ENCODE data around the gene INIP. TPM values are rescaled to one million over a fixed set of nuclear protein-coding genes. Genes with fewer than 3 reads are reported as not detected.

The INIP gene
- total and polyA plus RNA-seq, 2 donors (not counting 1 experiment from before 2014, with no cell fraction given) = 5.0 to 22.9 TPM

GRCh38 chr9:112755675-112756074, 37.8 kb upstream of the INIP start:
- H3K9ac ChIP-seq (ENCODE audit: low read length) = no peak overlapping the region
- DNase-seq (no peak), ATAC-seq (ENCODE audit: low read depth) (no peak)
- H2AFZ ChIP-seq (ENCODE audit: insufficient read depth, low read depth, low read length, poor library complexity, severe bottlenecking) = no peak overlapping the region
- Mint-ChIP-seq H3K27me3 (no peaks in the 10 kb centered on the region), H3K27ac (no peak overlapping the region), H3K9me3 (ENCODE audit: insufficient read depth) (no peaks in the 10 kb centered on the region), H3K4me1 (peaks cover 59% of the 10 kb centered on the region), H3K4me3 (no peak overlapping the region)
- no peak overlapping the region for H3K4me3 ChIP-seq (ENCODE audit: control extremely low read depth in 1 of 5, extremely low read depth in 1 of 5, insufficient read depth in 1 of 5, low read depth in 2 of 5, low read length in 4 of 5)
- no peaks in the 10 kb centered on the region for H3K36me3 ChIP-seq (replicated peaks in 1 of 2; ENCODE audit: control extremely low read depth in 1 of 2, control insufficient read depth in 1 of 2, extremely low read depth in 1 of 2, insufficient read depth in 2 of 2, low read length in 1 of 2)
- H3K4me2 ChIP-seq (replicated peaks; ENCODE audit: low read depth, low read length, poor library complexity, severe bottlenecking) = no peak overlapping the region
- ChIA-PET CTCF (no interaction called here), POLR2A (no interaction called here)
- H4K20me1 ChIP-seq (ENCODE audit: control insufficient read depth, insufficient read depth, low read length, poor library complexity, severe bottlenecking) = peaks cover 25% of the 10 kb centered on the region
- H3K27me3 ChIP-seq (replicated peaks in 1 of 4; ENCODE audit: control extremely low read depth in 1 of 4, control insufficient read depth in 3 of 4, insufficient read depth in 4 of 4, low read length in 3 of 4) = no peaks in the 10 kb centered on the region
- TF ChIP-seq, protein P1, sequence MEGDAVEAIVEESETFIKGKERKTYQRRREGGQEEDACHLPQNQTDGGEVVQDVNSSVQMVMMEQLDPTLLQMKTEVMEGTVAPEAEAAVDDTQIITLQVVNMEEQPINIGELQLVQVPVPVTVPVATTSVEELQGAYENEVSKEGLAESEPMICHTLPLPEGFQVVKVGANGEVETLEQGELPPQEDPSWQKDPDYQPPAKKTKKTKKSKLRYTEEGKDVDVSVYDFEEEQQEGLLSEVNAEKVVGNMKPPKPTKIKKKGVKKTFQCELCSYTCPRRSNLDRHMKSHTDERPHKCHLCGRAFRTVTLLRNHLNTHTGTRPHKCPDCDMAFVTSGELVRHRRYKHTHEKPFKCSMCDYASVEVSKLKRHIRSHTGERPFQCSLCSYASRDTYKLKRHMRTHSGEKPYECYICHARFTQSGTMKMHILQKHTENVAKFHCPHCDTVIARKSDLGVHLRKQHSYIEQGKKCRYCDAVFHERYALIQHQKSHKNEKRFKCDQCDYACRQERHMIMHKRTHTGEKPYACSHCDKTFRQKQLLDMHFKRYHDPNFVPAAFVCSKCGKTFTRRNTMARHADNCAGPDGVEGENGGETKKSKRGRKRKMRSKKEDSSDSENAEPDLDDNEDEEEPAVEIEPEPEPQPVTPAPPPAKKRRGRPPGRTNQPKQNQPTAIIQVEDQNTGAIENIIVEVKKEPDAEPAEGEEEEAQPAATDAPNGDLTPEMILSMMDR (IDR thresholded peaks at IDR 0.05) = no peak
- no peak for TF ChIP-seq EZH2 (IDR thresholded peaks at IDR 0.05; ENCODE audit: borderline replicate concordance, insufficient read depth, low read depth, low read length, poor library complexity, severe bottlenecking)
- peaks cover 20 to 34% of the 10 kb centered on the region in 2 donors for H3K4me1 ChIP-seq (ENCODE audit: control insufficient read depth in 2 of 2, insufficient read depth in 2 of 2, low read length in 2 of 2)
- no peaks in the 10 kb centered on the region for H3K9me3 ChIP-seq (ENCODE audit: control extremely low read depth in 1 of 3, control insufficient read depth in 2 of 3, insufficient read depth in 1 of 3, low read length in 2 of 3)
- 92% methylated on average over 2 of the region's 4 CpGs for WGBS (ENCODE audit: insufficient coverage)
- peaks cover 91% of the 10 kb centered on the region for H3K79me2 ChIP-seq (ENCODE audit: control insufficient read depth, insufficient read depth, low read length)
- intact Hi-C loops (cut with micrococcal nuclease) = loop anchor here (2.0 kb wide), 1 partner anchor 33 kb away; no protein-coding TSS in a partner anchor
- H3K27ac ChIP-seq (ENCODE audit: low read length in 2 of 2) = no peak overlapping the region

- Mint-ChIP-seq H3K4me3 (no peak overlapping the region), H3K27ac (peak overlapping the region; percentile 0), H3K9me3 (ENCODE audit: insufficient read depth) (no peaks in the 10 kb centered on the region), H3K27me3 (no peaks in the 10 kb centered on the region), H3K4me1 (peaks cover 61% of the 10 kb centered on the region)
- no peaks in the 10 kb centered on the region for H3K36me3 ChIP-seq (replicated peaks in 1 of 2; ENCODE audit: control extremely low read depth in 1 of 2, control insufficient read depth in 1 of 2, extremely low read depth in 1 of 2, insufficient read depth in 2 of 2, low read length in 1 of 2)
- ATAC-seq (ENCODE audit: low read depth) (no peak), DNase-seq (no peak)
- TF ChIP-seq, protein P1 (IDR thresholded peaks at IDR 0.05) = no peak
- TF ChIP-seq EZH2 (IDR thresholded peaks at IDR 0.05; ENCODE audit: borderline replicate concordance, insufficient read depth, low read depth, low read length, poor library complexity, severe bottlenecking) = no peak
- peaks cover 22 to 37% of the 10 kb centered on the region in 2 donors for H3K4me1 ChIP-seq (ENCODE audit: control insufficient read depth in 2 of 2, insufficient read depth in 2 of 2, low read length in 2 of 2)
- 85% methylated on average over 5 of the region's 5 CpGs for WGBS (ENCODE audit: insufficient coverage)
- no peak overlapping the region for H2AFZ ChIP-seq (ENCODE audit: insufficient read depth, low read depth, low read length, poor library complexity, severe bottlenecking)
- ChIA-PET POLR2A (interaction anchor here (0.6 kb wide), 1 partner anchor 276 kb away, joined by 7 read pairs; no protein-coding TSS in a partner anchor), CTCF (no interaction called here)
- peak overlapping the region; percentile 1 for H3K4me2 ChIP-seq (replicated peaks; ENCODE audit: low read depth, low read length, poor library complexity, severe bottlenecking)
- no peak overlapping the region for H3K27ac ChIP-seq (ENCODE audit: low read length in 2 of 2)
- peaks cover 18% of the 10 kb centered on the region for H4K20me1 ChIP-seq (ENCODE audit: control insufficient read depth, insufficient read depth, low read length, poor library complexity, severe bottlenecking)
- H3K4me3 ChIP-seq (ENCODE audit: control extremely low read depth in 1 of 5, extremely low read depth in 1 of 5, insufficient read depth in 1 of 5, low read depth in 2 of 5, low read length in 4 of 5) = no peak overlapping the region
- intact Hi-C loops (cut with micrococcal nuclease) = no loop called here
- H3K9ac ChIP-seq (ENCODE audit: low read length) = no peak overlapping the region
- H3K27me3 ChIP-seq (replicated peaks in 1 of 4; ENCODE audit: control extremely low read depth in 1 of 4, control insufficient read depth in 3 of 4, insufficient read depth in 4 of 4, low read length in 3 of 4) = no peaks in the 10 kb centered on the region
- peaks cover 84% of the 10 kb centered on the region for H3K79me2 ChIP-seq (ENCODE audit: control insufficient read depth, insufficient read depth, low read length)
- H3K9me3 ChIP-seq (ENCODE audit: control extremely low read depth in 1 of 3, control insufficient read depth in 2 of 3, insufficient read depth in 1 of 3, low read length in 2 of 3) = no peaks in the 10 kb centered on the region
Measured at GRCh38 chr9:112755016-112755427, 37.1 kb upstream of the INIP start.

All from B cell (primary cell).